GM21367 (cell line): ENCODE measurements around the gene ITGB3.

Experiments used
- ATAC-seq: cut with Tn5 transposase; IDR thresholded peaks from one replicate; pipeline ENCODE4 v1.9.1; 2021; ENCODE audit not compliant: unreplicated experiment

The ITGB3 gene

GRCh38 chr17:47274319-47275069, 20.9 kb downstream of the ITGB3 start:
- ATAC-seq = no peak

GRCh38 chr17:47275245-47275984, 21.8 kb downstream of the ITGB3 start:
- no peak for ATAC-seq

- ATAC-seq = no peak
Observed at GRCh38 chr17:47276444-47276843, 22.8 kb downstream of the ITGB3 start.

- no peak for ATAC-seq
Observed at GRCh38 chr17:47276868-47277267, 23.2 kb downstream of the ITGB3 start.

GRCh38 chr17:47277921-47278320, 24.3 kb downstream of the ITGB3 start:
- ATAC-seq = no peak

GRCh38 chr17:47278561-47278960, 24.9 kb downstream of the ITGB3 start:
- ATAC-seq = no peak

GRCh38 chr17:47279062-47279801, 25.6 kb downstream of the ITGB3 start:
- peak; percentile 76 for ATAC-seq

- ATAC-seq = no peak
Observed at GRCh38 chr17:47280072-47280811, 26.6 kb downstream of the ITGB3 start.

GRCh38 chr17:47281216-47281615, 27.6 kb downstream of the ITGB3 start:
- ATAC-seq = no peak

- no peak for ATAC-seq
Observed at GRCh38 chr17:47285003-47285402, 31.4 kb downstream of the ITGB3 start.

- peak; percentile 60 for ATAC-seq
Observed at GRCh38 chr17:47286198-47286914, 32.7 kb downstream of the ITGB3 start.

- ATAC-seq = peak; percentile 23
Observed at GRCh38 chr17:47287068-47287467, 33.4 kb downstream of the ITGB3 start.

- no peak for ATAC-seq
Observed at GRCh38 chr17:47287639-47288038, 34.0 kb downstream of the ITGB3 start.

- ATAC-seq = no peak
Observed at GRCh38 chr17:47288531-47289116, 35.0 kb downstream of the ITGB3 start.

GRCh38 chr17:47289302-47289701, 35.7 kb downstream of the ITGB3 start:
- no peak for ATAC-seq

GRCh38 chr17:47290870-47291241, 37.2 kb downstream of the ITGB3 start:
- ATAC-seq = no peak

GRCh38 chr17:47291242-47291873, 37.7 kb downstream of the ITGB3 start:
- no peak for ATAC-seq

- no peak for ATAC-seq
Observed at GRCh38 chr17:47292206-47292605, 38.6 kb downstream of the ITGB3 start.

GRCh38 chr17:47295037-47295873, 41.6 kb downstream of the ITGB3 start:
- ATAC-seq = no peak
